Transverse colon (tissue), 4 donors: ENCODE results near the gene TRIL. TPM values are rescaled to one million over a fixed set of nuclear protein-coding genes. Genes with fewer than 3 reads are reported as not detected.

ENCODE experiments used
- DNase-seq: peaks from one replicate; pipeline ENCODE4 v3.0.0-alpha.2; 2019
- H3K27ac ChIP-seq, 4 donors: fragments of 200-600 bp; sonication (generic); 2 replicates each; pipeline ENCODE4 v1.5.1; 2016 to 2018; ENCODE audit warnings: inconsistent platforms in 4 of 4
- H3K27me3 ChIP-seq: fragments of 200-600 bp; sonication (generic); 2 replicates; pipeline ENCODE4 v1.5.1; 2017; ENCODE audit warnings: inconsistent platforms
- H3K36me3 ChIP-seq, 4 donors: fragments of 200-600 bp; sonication (generic); 2 replicates each; pipeline ENCODE4 v1.5.1; 2017 to 2019; ENCODE audit warnings: inconsistent platforms in 4 of 4
- H3K4me1 ChIP-seq, 4 donors: fragments of 200-600 bp; sonication (generic); 2 replicates each; pipeline ENCODE4 v1.5.1; 2017 to 2020; ENCODE audit warnings: inconsistent platforms in 4 of 4
- H3K4me3 ChIP-seq, 4 donors: fragments of 200-600 bp; sonication (generic); 1 replicate in 1 of 4; 2 replicates in 3 of 4; pipeline versions ENCODE4 v1.5.1 to v1.6.1; 2017 to 2019; ENCODE audit warnings: inconsistent platforms in 4 of 4
- H3K9me3 ChIP-seq, 2 donors: fragments of 200-600 bp; sonication (generic); 2 replicates each; pipeline ENCODE4 v1.5.1; 2017 to 2019; ENCODE audit warnings: inconsistent platforms in 2 of 2
- EP300 ChIP-seq: sonication (generic); formaldehyde crosslinking; IDR thresholded peaks from one replicate; pipeline ENCODE4 v1.6.1; 2017; ENCODE audit warnings: antibody characterized with exemption, low read depth
- POLR2A ChIP-seq: fragments of 450-650 bp; IDR thresholded peaks from one replicate; pipeline ENCODE4 v1.6.1; 2016; ENCODE audit warnings: antibody characterized with exemption, mild to moderate bottlenecking, moderate library complexity
- POLR2AphosphoS5 ChIP-seq, 3 donors: sonication (generic); formaldehyde crosslinking; IDR thresholded peaks; one replicate each; pipeline ENCODE4 v1.6.1; 2016; ENCODE audit warnings: antibody characterized with exemption in 3 of 3
- whole genome bisulfite sequencing, 2 donors: methylation state at CpG; one replicate each; pipeline ENCODE4 v1.1.5; 2018; ENCODE audit warnings: low coverage in 1 of 2; 5-methylcytosine and 5-hydroxymethylcytosine counted together
- in situ Hi-C, 4 donors: fragments of 200-750 bp; cut with MboI; loops; one replicate each; pipeline versions ENCODE4 v1.15.0 to v1.15.1; 2017; ENCODE audit warnings: low sequenced_read_pairs in 3 of 4, low pct_ligation_motif_present in 1 of 4, low pct_unique_long_range_greater_than_20kb in 1 of 4
- intact Hi-C: fragments of 100-400 bp; cut with DNase I; formaldehyde crosslinking; loops from one replicate; pipeline ENCODE4 v1.15.1; 2023; ENCODE audit warnings: low total_unique reads
- total RNA-seq, 4 donors: library from RNA; depleted of rRNA; stranded (reverse); fragments of >200 nt; gene quantifications; one replicate each; pipeline ENCODE4 v1.1.0, GENCODE V29; 2016
- TF ChIP-seq, protein P1 (sequence below), 5 experiments: fragments of 200-600 bp in 3 of 5; fragments of 450-650 bp in 2 of 5; sonication (generic) in 3 of 5; IDR thresholded peaks; 1 replicate in 2 of 5; 2 replicates in 3 of 5; pipeline ENCODE4 v1.5.1; 2016 to 2017; ENCODE audit warnings: antibody characterized with exemption in 5 of 5, inconsistent platforms in 3 of 5, mild to moderate bottlenecking in 2 of 5, moderate library complexity in 1 of 5

TRIL gene
- total RNA-seq, 4 donors from 2014 or later: 0.79 to 3.0 (median 1.0) TPM

- DNase-seq: no peak
- no peak overlapping the region for H3K27ac ChIP-seq
- no peaks in the 10 kb centered on the region for H3K9me3 ChIP-seq
- no peak overlapping the region for H3K4me3 ChIP-seq
- intact Hi-C loops (no loop called here), in situ Hi-C loops (no loop called here)
- no peaks in the 10 kb centered on the region for H3K4me1 ChIP-seq
- no peaks in the 10 kb centered on the region for H3K36me3 ChIP-seq
- WGBS, 2 donors: 60 to 69% methylated on average over 6 to 7 of the region's 7 CpGs
- TF ChIP-seq POLR2A (no peak), POLR2AphosphoS5 (IDR thresholded peaks at IDR 0.05) (no peak), EP300 (no peak)
- TF ChIP-seq, protein P1, sequence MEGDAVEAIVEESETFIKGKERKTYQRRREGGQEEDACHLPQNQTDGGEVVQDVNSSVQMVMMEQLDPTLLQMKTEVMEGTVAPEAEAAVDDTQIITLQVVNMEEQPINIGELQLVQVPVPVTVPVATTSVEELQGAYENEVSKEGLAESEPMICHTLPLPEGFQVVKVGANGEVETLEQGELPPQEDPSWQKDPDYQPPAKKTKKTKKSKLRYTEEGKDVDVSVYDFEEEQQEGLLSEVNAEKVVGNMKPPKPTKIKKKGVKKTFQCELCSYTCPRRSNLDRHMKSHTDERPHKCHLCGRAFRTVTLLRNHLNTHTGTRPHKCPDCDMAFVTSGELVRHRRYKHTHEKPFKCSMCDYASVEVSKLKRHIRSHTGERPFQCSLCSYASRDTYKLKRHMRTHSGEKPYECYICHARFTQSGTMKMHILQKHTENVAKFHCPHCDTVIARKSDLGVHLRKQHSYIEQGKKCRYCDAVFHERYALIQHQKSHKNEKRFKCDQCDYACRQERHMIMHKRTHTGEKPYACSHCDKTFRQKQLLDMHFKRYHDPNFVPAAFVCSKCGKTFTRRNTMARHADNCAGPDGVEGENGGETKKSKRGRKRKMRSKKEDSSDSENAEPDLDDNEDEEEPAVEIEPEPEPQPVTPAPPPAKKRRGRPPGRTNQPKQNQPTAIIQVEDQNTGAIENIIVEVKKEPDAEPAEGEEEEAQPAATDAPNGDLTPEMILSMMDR (IDR thresholded peaks at IDR 0.05): no peak
- H3K27me3 ChIP-seq: no peaks in the 10 kb centered on the region
Measured at GRCh38 chr7:28939844-28940544, 18.1 kb downstream of the TRIL start.

DNA sequence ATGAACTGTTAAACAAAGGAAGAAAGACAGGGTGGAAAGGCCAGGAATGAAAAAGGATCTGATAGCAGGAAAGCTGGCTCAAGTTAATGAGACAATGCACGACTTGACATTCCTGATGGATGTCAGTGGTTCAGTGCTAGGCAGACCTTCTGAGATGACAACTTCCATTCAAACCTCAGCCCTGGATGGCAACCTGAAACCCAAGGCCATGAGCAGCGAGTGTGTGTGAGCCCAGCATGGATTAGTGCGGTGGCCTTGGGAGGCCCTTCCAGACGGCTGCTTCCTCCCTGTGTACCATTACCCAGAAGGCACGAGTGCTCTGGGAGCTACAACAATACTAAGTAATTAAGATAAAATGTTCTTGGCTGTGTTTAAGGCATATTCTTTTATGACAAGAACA is 18.8 kb downstream of the TRIL start:
- Histone ChIP-seq H3K4me3 (no peak overlapping the region), H3K4me1 (no peaks in the 10 kb centered on the region), H3K9me3 (no peaks in the 10 kb centered on the region), H3K36me3 (no peaks in the 10 kb centered on the region), H3K27me3 (no peaks in the 10 kb centered on the region), H3K27ac (no peak overlapping the region)
- in situ Hi-C loops: no loop called here
- TF ChIP-seq EP300 (no peak), POLR2A (no peak)
- TF ChIP-seq, protein P1 (IDR thresholded peaks at IDR 0.05): no peak
- WGBS, 2 donors: 63 to 69% methylated on average over 2 to 5 of the region's 5 CpGs
- intact Hi-C loops: no loop called here
- DNase-seq: no peak

GRCh38 chr7:28937619-28938018 is 20.5 kb downstream of the TRIL start:
- in situ Hi-C loops: no loop called here

GRCh38 chr7:28937103-28937502 is 21.0 kb downstream of the TRIL start:
- Histone ChIP-seq H3K27ac (no peak overlapping the region), H3K4me1 (peaks cover 0 to 9% (median 6%) of the 10 kb centered on the region in 4 donors), H3K27me3 (no peaks in the 10 kb centered on the region), H3K9me3 (no peaks in the 10 kb centered on the region), H3K36me3 (no peaks in the 10 kb centered on the region), H3K4me3 (no peak overlapping the region)
- no peak for DNase-seq
- WGBS, 2 donors: 77 to 95% methylated on average over 6 of the region's 6 CpGs
- TF ChIP-seq POLR2A (no peak), EP300 (no peak), POLR2AphosphoS5 (IDR thresholded peaks at IDR 0.05) (no peak)
- TF ChIP-seq, protein P1 (IDR thresholded peaks at IDR 0.05): no peak
- intact Hi-C loops: no loop called here
- in situ Hi-C loops: no loop called here

More at GRCh38 chr7:28937619-28938018, 20.5 kb downstream of the TRIL start:
- no peaks in the 10 kb centered on the region for H3K36me3 ChIP-seq
- TF ChIP-seq POLR2A (no peak), POLR2AphosphoS5 (IDR thresholded peaks at IDR 0.05) (no peak), EP300 (no peak)
- TF ChIP-seq, protein P1 (IDR thresholded peaks at IDR 0.05): no peak
- 78 to 80% methylated on average over 2 to 7 of the region's 7 CpGs for WGBS, 2 donors
- H3K9me3 ChIP-seq: no peaks in the 10 kb centered on the region
- no peaks in the 10 kb centered on the region for H3K27me3 ChIP-seq
- no peak overlapping the region for H3K27ac ChIP-seq
- DNase-seq: no peak
- intact Hi-C loops: no loop called here
- peaks cover 0 to 9% (median 6%) of the 10 kb centered on the region in 4 donors for H3K4me1 ChIP-seq
- no peak overlapping the region for H3K4me3 ChIP-seq
